Measurements from ENCODE around the gene TMEM167A. TPM values are rescaled to one million over a fixed set of nuclear protein-coding genes. Genes with fewer than 3 reads are reported as not detected.

TMEM167A gene
- total and polyA plus RNA-seq, 2 of the 8 experiments (the other 6 are each of a cell fraction or from before 2014, with no cell fraction given): 50.6 to 178 TPM

- no peak overlapping the region for H4K8ac ChIP-seq (ENCODE audit: extremely low read depth, insufficient read depth, low read length)
- H3K23me2 ChIP-seq (ENCODE audit: low read depth, low read length): no peaks in the 10 kb centered on the region; the same call in 1 of the 2 replicates
- H3K4me3 ChIP-seq (ENCODE audit: extremely low read depth in 1 of 4, insufficient read depth in 2 of 4, low read depth in 3 of 4, low read length in 4 of 4): no peak overlapping the region
- H3K4ac ChIP-seq (replicated peaks; ENCODE audit: insufficient read length, low read depth, low read length): no peak overlapping the region
- FAIRE-seq: no peak
- POLR2A ChIA-PET (ENCODE audit: partially characterized antibody): interaction anchor here (0.7 kb wide), 1 partner anchor 12 kb away, joined by 3 read pairs; no protein-coding TSS in a partner anchor
- H3K36me3 ChIP-seq (ENCODE audit: control insufficient read depth in 2 of 4, insufficient read depth in 4 of 4, low read length in 3 of 4): peaks cover 0 to 6% (median 0%) of the 10 kb centered on the region in 4 experiments; a peak in 2 of 8 replicates
- WGBS, 2 experiments (ENCODE audit: extremely low coverage in 1 of 2, insufficient coverage in 1 of 2, insufficient read length in 1 of 2, insufficient replicate concordance in 2 of 2, low coverage in 1 of 2, low lambda C conversion rate in 2 of 2, missing lambda C conversion rate in 1 of 2): 86% methylated on average over 2 of the region's 2 CpGs; no CpG with 5 or more reads in 1 of the 2 experiments
- H3K23ac ChIP-seq (ENCODE audit: insufficient read length): no peak overlapping the region
- no peak overlapping the region for H4K91ac ChIP-seq (replicated peaks; ENCODE audit: insufficient read length, low read length)
- no peaks in the 10 kb centered on the region for H3K79me2 ChIP-seq (ENCODE audit: control insufficient read depth in 1 of 2, insufficient read depth in 2 of 2, low read length in 2 of 2)
- no peaks in the 10 kb centered on the region for H4K20me1 ChIP-seq (replicated peaks in 1 of 2; ENCODE audit: control insufficient read depth in 1 of 2, insufficient read depth in 2 of 2, low read length in 2 of 2)
- H3K56ac ChIP-seq (replicated peaks; ENCODE audit: insufficient read length, low read depth, low read length): no peak overlapping the region
- no peak overlapping the region for H2BK5ac ChIP-seq (ENCODE audit: low read depth, low read length)
- H3K9ac ChIP-seq (replicated peaks in 1 of 4; ENCODE audit: extremely low read depth in 1 of 4, low read depth in 3 of 4, low read length in 3 of 4): no peak overlapping the region
- H3K14ac ChIP-seq (ENCODE audit: insufficient read length): no peak overlapping the region
- no peak overlapping the region for H2BK15ac ChIP-seq (ENCODE audit: low read length)
- no peak overlapping the region for H3K18ac ChIP-seq (ENCODE audit: extremely low read depth, low read length)
- no peak overlapping the region for H3K27ac ChIP-seq (ENCODE audit: low read depth, low read length)
- H2AFZ ChIP-seq (ENCODE audit: low read length): no peak overlapping the region
- no peaks in the 10 kb centered on the region for H3K4me1 ChIP-seq (replicated peaks in 1 of 4; ENCODE audit: control insufficient read depth in 3 of 4, insufficient read depth in 4 of 4, low read length in 3 of 4)
- no peak overlapping the region for H2BK20ac ChIP-seq (ENCODE audit: low read length)
- H2BK120ac ChIP-seq (replicated peaks; ENCODE audit: low read depth, low read length): no peak overlapping the region
- CTCF ChIA-PET (ENCODE audit: partially characterized antibody): interaction anchor here (0.8 to 1.0 kb wide), 2 partner anchors 297 to 746 kb away, joined by 3 read pairs; no protein-coding TSS in a partner anchor
- no peaks in the 10 kb centered on the region for H3K79me1 ChIP-seq (ENCODE audit: low read depth, low read length)
- peaks cover 0 to 16% of the 10 kb centered on the region in 2 experiments; a peak in 2 of 4 replicates for H3K9me3 ChIP-seq (ENCODE audit: insufficient read depth in 2 of 2, low read depth in 1 of 2, low read length in 1 of 2)
- no peaks in the 10 kb centered on the region for H3K27me3 ChIP-seq (replicated peaks in 1 of 4; ENCODE audit: control insufficient read depth in 3 of 4, extremely low read depth in 1 of 4, insufficient read depth in 3 of 4, low read length in 3 of 4)
- no peak for DNase-seq (ENCODE audit: low read depth in 1 of 2, low spot score in 2 of 2)
- H3K4me2 ChIP-seq (ENCODE audit: insufficient read depth in 1 of 2, low read depth in 2 of 2, low read length in 2 of 2): no peak overlapping the region
- H2AK5ac ChIP-seq (ENCODE audit: low read depth, low read length): no peak overlapping the region
- no peak overlapping the region for H4K5ac ChIP-seq (ENCODE audit: insufficient read length, low read depth, low read length)
- no peak overlapping the region for H2BK12ac ChIP-seq (ENCODE audit: low read depth, low read length)
- TF ChIP-seq EGR1 (IDR thresholded peaks at IDR 0.05; ENCODE audit: borderline replicate concordance, low read depth, low read length) (no peak), CTCF (IDR thresholded peaks at IDR 0.05; ENCODE audit: control extremely low read depth in 1 of 3, insufficient read depth in 1 of 3, low read depth in 1 of 3, low read length in 3 of 3) (no peak), JUN (IDR thresholded peaks at IDR 0.05; ENCODE audit: low read depth, low read length) (no peak), CHD2 (IDR thresholded peaks at IDR 0.05; ENCODE audit: low read length) (no peak), RBBP5 (IDR thresholded peaks at IDR 0.05; ENCODE audit: borderline replicate concordance, low read depth, low read length) (no peak), SIX5 (IDR thresholded peaks at IDR 0.05; ENCODE audit: low read depth, low read length) (no peak), CBX5 (IDR thresholded peaks at IDR 0.05; ENCODE audit: low read depth, low read length) (no peak), CEBPB (IDR thresholded peaks at IDR 0.05; ENCODE audit: low read depth, low read length) (no peak), SRF (IDR thresholded peaks at IDR 0.05; ENCODE audit: low read depth, low read length) (no peak), CTBP2 (IDR thresholded peaks at IDR 0.05; ENCODE audit: borderline replicate concordance, insufficient read depth, insufficient read length, low read length) (no peak), FOSL1 (IDR thresholded peaks at IDR 0.05; ENCODE audit: insufficient read depth, low read depth, low read length) (no peak), TAF1 (IDR thresholded peaks at IDR 0.05; ENCODE audit: low read depth, low read length) (no peak)
These were observed 15.4 kb upstream of the TMEM167A start for GRCh38 chr5:83092619-83093018.

All from H1 (cell line).